Heart left ventricle (tissue), 16 donors: ENCODE data around the gene TMEM181. TPM values are rescaled to one million over a fixed set of nuclear protein-coding genes. Genes with fewer than 3 reads are reported as not detected.

Experiments
- ATAC-seq, 4 donors: fragments of 200-7000 bp; cut with Tn5 transposase; one replicate each; pipeline ENCODE4 v1.9.1; 2020 to 2022; ENCODE audit warnings: moderate library complexity in 4 of 4, mild to moderate bottlenecking in 3 of 4, moderate number of reproducible peaks in 1 of 4
- DNase-seq, 5 donors: peaks; one replicate each; pipeline ENCODE4 v3.0.0-alpha.2; 2020
- H3K27ac ChIP-seq, 12 donors: fragments of 200-600 bp; sonication (generic) in 4 of 12; one replicate each; pipeline versions ENCODE4 v1.5.0 to v1.8.0; 2016 to 2022; ENCODE audit warnings: mild to moderate bottlenecking in 2 of 12
- H3K27me3 ChIP-seq, 9 donors: fragments of 200-600 bp; sonication (generic) in 2 of 9; one replicate each; pipeline versions ENCODE4 v1.5.1 to v1.8.0; 2016 to 2022; ENCODE audit warnings: mild to moderate bottlenecking in 3 of 9
- H3K36me3 ChIP-seq, 9 donors: fragments of 200-600 bp; sonication (generic) in 2 of 9; one replicate each; pipeline versions ENCODE4 v1.5.0 to v1.8.0; 2018 to 2022; ENCODE audit warnings: mild to moderate bottlenecking in 2 of 9
- H3K4me1 ChIP-seq, 12 donors: fragments of 200-600 bp; sonication (generic) in 4 of 12; one replicate each; pipeline versions ENCODE4 v1.5.0 to v1.8.0; 2016 to 2022; ENCODE audit warnings: mild to moderate bottlenecking in 3 of 12
- H3K4me3 ChIP-seq, 12 donors: fragments of 200-600 bp; sonication (generic) in 4 of 12; one replicate each; pipeline versions ENCODE4 v1.5.0 to v1.8.0; 2017 to 2022; ENCODE audit warnings: mild to moderate bottlenecking in 9 of 12, moderate library complexity in 4 of 12
- H3K9me3 ChIP-seq, 12 donors: fragments of 200-600 bp; sonication (generic) in 4 of 12; one replicate each; pipeline versions ENCODE4 v1.5.0 to v1.8.0; 2016 to 2022; ENCODE audit warnings: mild to moderate bottlenecking in 1 of 12
- POLR2A ChIP-seq, 2 donors: fragments of 450-650 bp; IDR thresholded peaks; one replicate each; pipeline ENCODE4 v1.6.1; 2017; ENCODE audit warnings: antibody characterized with exemption in 2 of 2, mild to moderate bottlenecking in 2 of 2, moderate library complexity in 2 of 2
- WGBS, 4 donors: extraction: QIAGEN DNeasy Blood & Tissue Kit in 2 of 4; methylation state at CpG; one replicate each; pipeline versions ENCODE4 v1.1.5 to v1.1.7; 2013 to 2018; 5-methylcytosine and 5-hydroxymethylcytosine counted together
- intact Hi-C, 10 donors: fragments of 100-400 bp; cut with DNase I; formaldehyde crosslinking; loops; one replicate each; pipeline versions ENCODE4 v1.11.1 to v1.14.2; 2022
- microRNA-seq, 4 donors: library from miRNA; unstranded; fragments of <30 nt; microRNA quantifications; one replicate each; pipeline versions ENCODE4 to v1.2.0, GENCODE V29; 2017 to 2020
- polyA plus RNA-seq, 2 donors: library from polyadenylated mRNA; stranded (reverse); fragments of 200-250 nt; gene quantifications; one replicate each; pipeline ENCODE4 v1.2.3, GENCODE V29; 2013
- total RNA-seq, 9 donors: library from RNA; depleted of rRNA in 2 of 9; stranded (reverse); fragments of >200 nt in 2 of 9; fragmentation: NEBNext Ultra II Directional in 3 of 9; extraction: Animal tissue kit (Norgen Biotek cat#: 25700) in 3 of 9; gene quantifications; one replicate each; pipeline versions ENCODE4 v1.1.0 to v1.2.4, GENCODE V29; 2016 to 2023
- TF ChIP-seq, protein P1 (sequence below), 12 donors: fragments of 200-600 bp; sonication (generic) in 4 of 12; IDR thresholded peaks; one replicate each; pipeline versions ENCODE4 v1.5.0 to v1.8.0; 2018 to 2022; ENCODE audit warnings: antibody characterized with exemption in 12 of 12, mild to moderate bottlenecking in 5 of 12
- donor health status: ischemic (EF 13 %, LVEDD 7.1; RV severe dilation, severe dysfunction).
- donor health status: healthy with polysubstance abuse.
- donor health status: DM: no; HTN: yes; CAD: no.
- donor health status: DM: no; HTN: no; CAD: no.
- donor health status: ischemic (EF 25% LVEDD 6.9; RV normal size, moderate dysfunction).
- donor health status: ischemic (EF 25% LVEDD 5.7; RV mildly dilated, moderate dysfunction).
- donor health status: healthy.
- donor health status: DM: yes; HTN: yes; CAD: no.
- donor health status: ischemic (EF 35%, LVEDD 5.7; RV mildly dilated, moderate dysfunction).
- donor health status: nonischemic (EF 11% LVEDD 7.7; RV severe dilation, severe dysfunction).
- donor health status: DM: yes; HTN: yes; CAD: no.
- donor health status: PGD.
- donor health status: ischemic (EF 29% LVEDD 5.4; RV normal size, mild dysfunction).
- donor health status: nonischemic (EF 23%, LVEDD 6.1; RV moderate dilation, normal function).

TMEM181 gene
- total and polyA plus RNA-seq, 11 donors = 4.3 to 14.3 (median 10.1) TPM

DNA sequence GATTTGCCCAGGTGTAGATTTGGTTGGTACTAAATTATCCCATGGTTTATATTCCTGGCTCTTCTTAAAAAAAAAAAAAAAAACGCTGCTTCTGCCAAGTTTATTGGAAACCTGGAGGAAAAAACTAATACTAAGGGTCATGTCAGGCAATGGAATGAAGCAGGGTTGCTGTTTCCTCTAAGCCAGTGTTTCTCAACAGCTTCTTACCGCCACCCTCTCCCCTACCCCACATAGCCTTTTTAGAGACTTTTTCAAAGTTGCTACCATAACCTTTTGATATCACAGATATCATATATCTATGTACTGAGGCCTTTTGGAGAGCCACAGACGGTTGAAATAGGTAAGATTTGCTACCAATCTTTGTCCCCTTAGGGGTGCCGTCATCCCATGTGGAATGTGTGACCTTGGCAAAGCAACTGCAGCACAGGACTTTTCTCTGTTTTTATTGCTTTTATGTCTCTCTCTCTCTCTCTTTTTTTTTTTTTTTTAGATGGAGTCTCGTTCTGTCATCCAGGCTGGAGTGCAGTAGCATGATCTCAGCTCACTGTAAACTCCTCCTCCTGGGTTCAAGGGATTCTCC, 124.9 kb downstream of the TMEM181 start:
- no peaks in the 10 kb centered on the region for H3K27me3 ChIP-seq
- no peaks in the 10 kb centered on the region for H3K9me3 ChIP-seq
- intact Hi-C loops = loop anchor here in 6 of 10 donors (5.0 to 10.0 kb wide), 4 partner anchors 50 to 463 kb away; no protein-coding TSS in a partner anchor
- H3K4me1 ChIP-seq = peaks cover 0 to 24% (median 0%) of the 10 kb centered on the region in 12 donors
- H3K27ac ChIP-seq = no peak overlapping the region
- TF ChIP-seq, protein P1, sequence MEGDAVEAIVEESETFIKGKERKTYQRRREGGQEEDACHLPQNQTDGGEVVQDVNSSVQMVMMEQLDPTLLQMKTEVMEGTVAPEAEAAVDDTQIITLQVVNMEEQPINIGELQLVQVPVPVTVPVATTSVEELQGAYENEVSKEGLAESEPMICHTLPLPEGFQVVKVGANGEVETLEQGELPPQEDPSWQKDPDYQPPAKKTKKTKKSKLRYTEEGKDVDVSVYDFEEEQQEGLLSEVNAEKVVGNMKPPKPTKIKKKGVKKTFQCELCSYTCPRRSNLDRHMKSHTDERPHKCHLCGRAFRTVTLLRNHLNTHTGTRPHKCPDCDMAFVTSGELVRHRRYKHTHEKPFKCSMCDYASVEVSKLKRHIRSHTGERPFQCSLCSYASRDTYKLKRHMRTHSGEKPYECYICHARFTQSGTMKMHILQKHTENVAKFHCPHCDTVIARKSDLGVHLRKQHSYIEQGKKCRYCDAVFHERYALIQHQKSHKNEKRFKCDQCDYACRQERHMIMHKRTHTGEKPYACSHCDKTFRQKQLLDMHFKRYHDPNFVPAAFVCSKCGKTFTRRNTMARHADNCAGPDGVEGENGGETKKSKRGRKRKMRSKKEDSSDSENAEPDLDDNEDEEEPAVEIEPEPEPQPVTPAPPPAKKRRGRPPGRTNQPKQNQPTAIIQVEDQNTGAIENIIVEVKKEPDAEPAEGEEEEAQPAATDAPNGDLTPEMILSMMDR (IDR thresholded peaks at IDR 0.05) = no peak
- TF ChIP-seq POLR2A (IDR thresholded peaks at IDR 0.05) = no peak
- peaks cover 0 to 3% (median 0%) of the 10 kb centered on the region in 9 donors for H3K36me3 ChIP-seq
- DNase-seq (no peak), ATAC-seq (no peak)
- WGBS, 4 donors = 48 to 66% (median 54%) methylated on average over 5 of the region's 5 CpGs
- H3K4me3 ChIP-seq = no peak overlapping the region

Small RNA genes lying within 50 kb of the gene (microRNA-seq; reads per million reads assigned to microRNA genes)
- 0 reads per million in 4 donors for gene MIR7161

Other genes starting within 250 kb of the TMEM181 start
- gene TULP4, start 247.6 kb upstream of the TMEM181 start, total RNA-seq = 100 to 1,000 TPM in 5 of 9 donors, 10 to 100 TPM in 4; 84.5 to 134 (median 100) TPM
- 10 to 100 TPM in 1 of 2 donors, 1 to 10 TPM in 1; 9.6 to 16.2 TPM for gene TULP4, start 247.6 kb upstream of the TMEM181 start, polyA plus RNA-seq
- 100 to 1,000 TPM in 7 of 9 donors, 10 to 100 TPM in 2; 68.4 to 177 (median 121) TPM for gene DYNLT1, start 84.7 kb downstream of the TMEM181 start, total RNA-seq
- 100 to 1,000 TPM; 159 to 177 TPM for gene DYNLT1, start 84.7 kb downstream of the TMEM181 start, polyA plus RNA-seq
- 10 to 100 TPM in 3 of 9 donors, 1 to 10 TPM in 6; 4.1 to 14.6 (median 8.2) TPM for gene SYTL3, start 90.0 kb downstream of the TMEM181 start, total RNA-seq
- 10 to 100 TPM in 1 of 2 donors, 1 to 10 TPM in 1; 4.0 to 14.0 TPM for gene SYTL3, start 90.0 kb downstream of the TMEM181 start, polyA plus RNA-seq